Esophagus squamous epithelium (tissue), 5 donors: ENCODE results near the gene OR2F2. TPM values are rescaled to one million over a fixed set of nuclear protein-coding genes. Genes with fewer than 3 reads are reported as not detected.

ENCODE experiments used
- DNase-seq: peaks from one replicate; lab custom pipeline; 2025; lab: John Stamatoyannopoulos, UW
- H3K27ac ChIP-seq, 4 donors: fragments of 200-600 bp; sonication (generic); one replicate each; pipeline ENCODE4 v1.5.1; 2016 to 2019; ENCODE audit warnings: mild to moderate bottlenecking in 1 of 4
- H3K27me3 ChIP-seq, 4 donors: fragments of 200-600 bp; sonication (generic); 1 replicate in 3 of 4; 2 replicates in 1 of 4; pipeline versions ENCODE4 v1.5.1 to v1.6.0; 2017 to 2021; ENCODE audit warnings: antibody characterized with exemption in 1 of 4
- H3K36me3 ChIP-seq, 3 donors: fragments of 200-600 bp; sonication (generic); one replicate each; pipeline ENCODE4 v1.5.1; 2016 to 2019
- H3K4me1 ChIP-seq, 3 donors: fragments of 200-600 bp; sonication (generic); one replicate each; pipeline ENCODE4 v1.5.1; 2017 to 2019
- H3K4me3 ChIP-seq, 4 donors: fragments of 200-600 bp; sonication (generic); 1 replicate in 3 of 4; 2 replicates in 1 of 4; pipeline ENCODE4 v1.5.1; 2016 to 2019; ENCODE audit warnings: mild to moderate bottlenecking in 2 of 4, moderate library complexity in 1 of 4
- H3K9me3 ChIP-seq, 3 donors: fragments of 200-600 bp; sonication (generic); one replicate each; pipeline ENCODE4 v1.5.1; 2016 to 2019
- CTCF ChIP-seq, 6 experiments: fragments of 450-650 bp in 4 of 6; fragments of 200-600 bp in 2 of 6; sonication (generic) in 2 of 6; IDR thresholded peaks; one replicate each; pipeline ENCODE4 v1.5.1; 2016 to 2019; ENCODE audit warnings: antibody characterized with exemption in 6 of 6, mild to moderate bottlenecking in 4 of 6, moderate library complexity in 4 of 6
- POLR2A ChIP-seq, 4 donors: fragments of 450-650 bp; IDR thresholded peaks; one replicate each; pipeline ENCODE4 v1.6.1; 2017; ENCODE audit warnings: antibody characterized with exemption in 4 of 4, mild to moderate bottlenecking in 4 of 4, moderate library complexity in 3 of 4
- WGBS, 2 donors: methylation state at CpG; one replicate each; pipeline ENCODE4 v1.1.5; 2018; 5-methylcytosine and 5-hydroxymethylcytosine counted together
- intact Hi-C: fragments of 100-400 bp; cut with DNase I; formaldehyde crosslinking; loops from one replicate; pipeline ENCODE4 v1.15.0; 2022
- total RNA-seq, 4 donors: library from RNA; depleted of rRNA; stranded (reverse); fragments of >200 nt; gene quantifications; one replicate each; pipeline ENCODE4 v1.1.0, GENCODE V29; 2016
- donor health status: DM: yes; HTN: yes; CAD: no.

OR2F2 gene
- total RNA-seq, 4 donors from 2014 or later: not detected

DNA sequence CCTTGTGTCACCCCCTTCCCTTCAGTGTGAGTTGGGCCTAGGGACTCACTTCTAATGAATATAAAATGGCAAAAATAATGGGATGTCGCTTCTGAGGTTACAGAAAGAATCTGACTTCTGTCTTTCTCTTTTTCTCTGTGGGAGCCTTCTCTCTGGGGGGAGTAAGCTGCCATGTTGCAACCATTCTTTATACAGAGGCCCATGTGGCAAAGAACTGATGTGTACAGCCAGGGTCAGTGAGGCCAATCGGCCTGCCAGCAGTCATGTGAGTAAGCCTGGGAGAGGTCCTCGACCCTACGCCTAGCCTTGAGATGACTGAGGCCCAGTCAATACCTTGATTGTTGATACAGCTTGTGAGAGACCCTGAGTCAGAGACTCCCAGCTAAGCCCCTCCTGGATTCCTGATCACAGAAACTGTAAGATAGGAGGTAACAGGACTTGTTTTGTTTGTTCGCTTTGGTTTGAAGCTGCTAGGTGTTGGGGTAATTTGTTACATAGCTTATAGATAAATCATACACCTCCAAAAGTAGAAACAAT lies 34.7 kb upstream of the OR2F2 start:
- TF ChIP-seq POLR2A (IDR thresholded peaks at IDR 0.05): no peak
- TF ChIP-seq CTCF (IDR thresholded peaks at IDR 0.05): no peak
- Histone ChIP-seq H3K27me3 (no peaks in the 10 kb centered on the region), H3K27ac (peak overlapping the region in 3 of 4 donors; percentile 35 to 97 (median 95)), H3K9me3 (no peaks in the 10 kb centered on the region), H3K36me3 (no peaks in the 10 kb centered on the region), H3K4me3 (peak overlapping the region in 2 of 4 donors; percentile 78 to 83), H3K4me1 (peaks cover 7 to 35% (median 10%) of the 10 kb centered on the region in 3 donors)
- intact Hi-C loops: no loop called here
- no peak for DNase-seq
- WGBS, 2 donors: 67 to 69% methylated on average over 3 to 5 of the region's 5 CpGs

DNA sequence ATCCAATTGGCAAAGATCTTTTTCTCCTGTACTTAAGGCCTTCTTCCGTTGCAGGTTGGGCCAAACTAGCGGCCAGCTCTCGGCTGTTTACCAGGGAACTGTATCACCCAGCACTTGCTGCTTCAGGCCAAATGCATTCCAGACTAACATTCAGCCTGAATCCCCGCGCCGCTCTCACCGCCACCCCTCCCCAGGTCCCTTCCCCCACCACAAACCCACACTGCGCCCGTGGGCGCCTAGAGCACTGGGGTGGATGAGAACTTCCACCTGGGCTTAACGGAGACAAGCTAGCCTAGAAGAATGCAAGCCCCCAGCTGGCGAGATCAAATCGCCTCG lies 33.7 kb upstream of the OR2F2 start:
- H3K27me3 ChIP-seq: no peaks in the 10 kb centered on the region
- H3K36me3 ChIP-seq: no peaks in the 10 kb centered on the region
- 3 to 4% methylated on average over 6 to 13 of the region's 14 CpGs for WGBS, 2 donors
- TF ChIP-seq CTCF (IDR thresholded peaks at IDR 0.05) (no peak), POLR2A (IDR thresholded peaks at IDR 0.05) (no peak)
- H3K4me3 ChIP-seq: peak overlapping the region; percentile 58 to 83 (median 80)
- intact Hi-C loops: no loop called here
- peak overlapping the region; percentile 87 to 97 (median 95) for H3K27ac ChIP-seq
- peaks cover 7 to 35% (median 10%) of the 10 kb centered on the region in 3 donors for H3K4me1 ChIP-seq
- no peak for DNase-seq
- no peaks in the 10 kb centered on the region for H3K9me3 ChIP-seq

- H3K9me3 ChIP-seq: no peaks in the 10 kb centered on the region
- peak within 1 kb of the TSS; percentile 87 to 97 (median 95) for H3K27ac ChIP-seq
- H3K36me3 ChIP-seq: no peaks in the 10 kb centered on the region
- H3K4me1 ChIP-seq: peaks cover 7 to 35% (median 10%) of the 10 kb centered on the region in 3 donors
- peak within 1 kb of the TSS; percentile 58 to 83 (median 80) for H3K4me3 ChIP-seq
- intact Hi-C loops: no loop called here
- 1% methylated on average over 14 to 18 of the region's 50 CpGs for WGBS, 2 donors
- no peaks in the 10 kb centered on the region for H3K27me3 ChIP-seq
- TF ChIP-seq POLR2A (IDR thresholded peaks at IDR 0.05): peak in 2 of 4 donors; percentile 47 to 76
- peak in 2 of 6 experiments; percentile 8 to 12 for TF ChIP-seq CTCF (IDR thresholded peaks at IDR 0.05)
- DNase-seq: peak; percentile 76
These were observed 33.2 kb upstream of the OR2F2 start, which contains the start of gene TCAF1 for GRCh38 chr7:143901668-143902331. TCAF1 (minus strand) TSS chr7:143902176; CDS start chr7:143876608, 25,568 bp downstream.

GRCh38 chr7:143902332-143902899 lies 32.6 kb upstream of the OR2F2 start:
- DNase-seq: no peak
- peak overlapping the region; percentile 58 to 83 (median 80) for H3K4me3 ChIP-seq
- no peaks in the 10 kb centered on the region for H3K27me3 ChIP-seq
- peaks cover 7 to 35% (median 10%) of the 10 kb centered on the region in 3 donors for H3K4me1 ChIP-seq
- H3K36me3 ChIP-seq: no peaks in the 10 kb centered on the region
- TF ChIP-seq CTCF (IDR thresholded peaks at IDR 0.05): no peak
- TF ChIP-seq POLR2A (IDR thresholded peaks at IDR 0.05): no peak
- intact Hi-C loops: no loop called here
- 61 to 63% methylated on average over 12 to 14 of the region's 14 CpGs for WGBS, 2 donors
- no peaks in the 10 kb centered on the region for H3K9me3 ChIP-seq
- peak overlapping the region; percentile 87 to 97 (median 95) for H3K27ac ChIP-seq

DNA sequence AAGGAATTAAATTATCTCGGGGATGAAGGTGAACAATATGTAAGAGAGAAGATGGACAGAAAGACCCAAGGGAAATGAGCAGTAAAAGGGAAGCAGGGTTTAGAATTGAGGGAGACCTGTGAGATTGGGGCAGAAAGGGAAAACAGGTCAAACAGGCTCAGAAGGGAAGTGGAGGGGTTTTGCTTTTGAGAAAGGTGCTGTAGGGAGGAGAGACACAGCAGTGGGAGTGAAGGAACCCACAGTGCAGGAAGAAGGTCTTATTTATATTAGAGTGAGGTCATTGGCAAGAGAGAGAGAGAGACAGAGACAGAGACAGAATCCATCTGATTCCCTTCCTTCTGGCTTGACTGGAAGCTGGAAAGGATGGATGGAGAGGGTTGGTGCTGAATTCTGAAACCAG lies 29.5 kb upstream of the OR2F2 start:
- no peaks in the 10 kb centered on the region for H3K27me3 ChIP-seq
- H3K4me3 ChIP-seq: no peak overlapping the region
- H3K36me3 ChIP-seq: no peaks in the 10 kb centered on the region
- no peaks in the 10 kb centered on the region for H3K9me3 ChIP-seq
- H3K4me1 ChIP-seq: peaks cover 0 to 15% (median 7%) of the 10 kb centered on the region in 3 donors
- no peak for TF ChIP-seq CTCF (IDR thresholded peaks at IDR 0.05)
- TF ChIP-seq POLR2A (IDR thresholded peaks at IDR 0.05): no peak
- 68 to 82% methylated on average over 1 of the region's 1 CpG for WGBS, 2 donors
- no peak for DNase-seq
- H3K27ac ChIP-seq: no peak overlapping the region
- intact Hi-C loops: no loop called here
